NCI-H1417 treated with DMSO at 0.1 percent for 48 hours (cell line): Measurements from ENCODE around the gene MYL7.

ENCODE experiments used
- DNase-seq: peaks from one replicate; lab custom pipeline; 2025; lab: John Stamatoyannopoulos, UW

The MYL7 gene

GRCh38 chr7:44150466-44150832, 9.3 kb upstream of the MYL7 start:
- no peak for DNase-seq

DNA sequence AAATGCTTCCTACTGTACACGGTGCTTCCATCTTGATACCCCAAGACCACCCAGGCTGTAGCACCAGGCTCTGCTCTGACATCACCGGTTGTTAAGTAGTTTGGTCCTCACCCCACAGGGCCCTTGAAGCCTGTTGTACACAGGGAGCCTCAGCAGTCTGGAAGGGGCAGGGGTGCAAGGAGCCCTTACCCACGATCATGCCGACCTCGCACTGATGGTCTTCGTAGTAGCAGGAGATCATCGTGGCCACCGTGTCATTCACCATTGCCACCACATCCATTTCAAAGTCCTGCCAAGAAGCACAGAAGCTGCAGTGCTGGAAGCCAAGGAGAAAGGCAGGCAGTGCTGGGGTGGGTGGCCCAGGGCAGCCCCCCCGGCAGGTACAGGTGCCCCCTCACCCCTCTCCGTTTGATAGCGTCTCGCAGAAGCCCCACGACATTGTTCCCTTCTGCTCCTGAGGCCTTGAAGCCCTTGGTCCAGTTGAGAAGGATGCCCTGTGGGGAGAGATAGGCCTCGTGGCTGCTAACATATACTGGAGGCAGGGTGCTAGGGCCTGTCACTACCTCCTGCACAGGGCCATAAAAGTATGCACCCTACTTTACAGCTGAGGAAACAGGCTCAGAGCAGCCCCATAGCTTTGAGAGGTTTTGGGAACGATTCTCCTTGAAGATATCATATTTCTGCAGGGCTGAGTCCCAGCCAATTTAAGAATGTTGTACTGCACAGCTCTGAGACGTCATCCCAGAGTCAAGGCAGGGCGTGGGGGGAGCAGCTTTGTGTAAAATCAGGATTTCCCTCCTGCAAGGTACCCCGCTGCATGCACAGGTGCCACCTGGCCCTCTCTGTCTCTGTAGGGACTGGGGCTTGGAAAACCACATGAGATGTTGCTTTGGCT, 8.7 kb upstream of the MYL7 start:
- no peak for DNase-seq

DNA sequence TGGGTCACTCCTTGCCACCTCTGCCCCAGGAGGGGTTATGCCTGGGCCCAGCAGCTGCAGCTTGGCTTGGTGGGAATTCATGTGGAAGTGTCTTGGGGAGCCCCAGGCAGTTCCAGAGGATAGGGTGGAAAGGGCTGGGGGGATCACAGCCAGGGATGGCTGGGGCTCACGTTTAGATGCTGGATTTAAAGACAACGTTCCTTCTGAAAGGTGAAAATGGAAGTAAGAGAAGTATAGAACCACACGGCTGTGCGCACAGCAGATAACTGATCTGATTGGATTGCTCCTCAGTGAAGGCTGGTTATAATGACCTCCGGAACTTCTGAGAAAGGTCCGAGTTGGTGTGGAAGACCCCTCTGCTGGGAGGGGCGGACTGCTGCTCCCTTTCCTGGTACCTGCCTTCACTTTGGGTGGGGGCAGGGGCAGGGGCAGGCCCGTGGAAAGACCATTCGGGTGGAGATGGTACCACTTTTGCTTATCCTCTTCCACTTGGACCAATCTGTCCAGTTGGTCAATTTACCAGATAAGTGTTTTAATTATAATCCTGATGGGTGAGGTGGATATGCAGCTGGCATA, 7.9 kb upstream of the MYL7 start:
- no peak for DNase-seq

- no peak for DNase-seq
These were observed 7.0 kb upstream of the MYL7 start for GRCh38 chr7:44148166-44148565.

DNA sequence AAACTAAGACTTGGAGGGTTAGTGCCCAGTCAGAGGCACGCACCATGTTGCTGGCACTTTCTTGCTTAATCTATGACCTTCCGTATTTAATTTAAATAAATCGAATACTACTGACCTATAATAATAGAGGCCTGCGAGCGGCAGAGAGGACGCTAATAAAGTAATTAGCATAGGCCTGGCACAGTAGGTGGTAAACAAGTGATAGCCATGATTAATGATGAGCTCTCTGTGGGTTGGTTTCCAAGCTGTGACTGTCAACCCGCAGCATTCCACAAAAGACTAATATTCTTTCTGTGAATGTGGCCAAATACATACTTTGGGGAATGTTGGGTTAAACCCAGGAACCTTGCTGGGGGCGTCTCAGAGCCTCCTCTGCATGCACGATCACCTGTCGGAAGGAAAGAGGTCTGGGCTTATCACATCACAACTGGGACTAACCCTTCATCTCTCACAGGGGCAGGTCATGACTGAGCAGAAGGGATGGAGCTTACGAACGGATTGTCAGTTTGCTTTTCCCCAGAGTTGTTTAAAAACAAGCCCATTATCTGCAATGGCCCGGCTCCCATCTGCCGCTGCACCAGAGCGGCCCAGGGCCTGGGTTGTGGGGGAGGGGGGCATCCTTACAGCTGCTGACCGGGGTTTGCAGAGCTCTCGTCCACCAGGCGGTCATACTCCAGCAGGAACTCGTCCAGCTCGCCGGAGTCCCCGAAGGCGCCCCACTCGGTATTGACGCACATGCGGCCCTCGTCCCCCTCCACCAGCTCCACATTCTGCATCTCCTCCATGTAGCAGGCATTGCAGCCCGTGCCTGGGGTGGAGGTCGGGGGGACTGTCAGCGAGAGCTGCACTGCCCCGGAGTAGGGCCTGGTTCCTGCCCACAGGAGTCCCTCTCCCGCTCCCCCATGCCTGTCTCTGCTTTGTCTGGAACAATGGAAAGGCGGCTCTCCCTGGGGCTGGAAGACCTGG, 6.2 kb upstream of the MYL7 start:
- DNase-seq: no peak

DNA sequence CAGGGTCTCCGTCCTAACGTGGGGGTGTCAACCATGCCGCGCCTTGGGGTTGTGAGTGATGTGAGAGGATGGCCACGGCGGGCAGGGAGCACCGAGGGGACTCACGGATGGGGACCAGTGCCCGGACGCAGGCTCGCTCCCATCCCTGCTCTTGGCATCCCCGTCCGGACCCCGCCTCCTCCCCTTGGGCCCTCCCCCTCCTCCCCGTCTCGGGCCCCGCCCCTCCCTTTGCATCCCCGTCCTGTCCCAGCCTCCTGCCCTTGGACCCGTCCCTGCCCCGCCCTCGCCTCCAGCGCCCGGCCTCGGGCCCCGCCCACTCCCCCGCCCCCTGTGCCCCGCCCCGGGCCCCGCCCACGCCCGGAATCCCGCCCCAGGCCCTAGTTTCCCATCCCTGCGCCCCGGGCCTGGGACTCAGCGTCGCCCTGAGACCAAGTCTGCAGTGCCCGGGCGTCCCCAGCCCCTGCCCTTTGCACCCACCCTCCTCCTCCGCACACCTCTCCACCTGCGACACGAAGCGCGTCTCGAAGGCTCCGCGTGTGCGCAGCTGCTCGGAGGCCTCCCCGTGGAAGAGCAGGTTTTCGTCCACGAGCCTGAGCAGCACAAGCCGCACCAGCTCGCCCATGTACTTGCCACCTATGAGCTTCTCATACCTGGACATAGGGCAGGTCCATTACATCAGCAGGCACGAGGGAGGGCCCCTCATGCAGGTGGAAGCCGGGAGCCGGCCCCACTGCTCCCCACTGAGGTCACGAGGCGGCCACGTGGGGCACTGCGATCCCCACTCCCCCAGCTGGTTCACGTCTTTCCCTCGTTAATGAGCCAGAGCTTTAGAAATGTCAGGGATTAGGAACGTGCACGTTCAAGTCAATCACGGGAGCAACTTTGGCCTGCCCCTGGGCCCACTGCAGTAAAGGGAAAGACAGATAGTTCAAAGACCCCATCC, 5.1 kb upstream of the MYL7 start:
- no peak for DNase-seq

GRCh38 chr7:44145479-44145968, 4.4 kb upstream of the MYL7 start:
- no peak for DNase-seq

DNA sequence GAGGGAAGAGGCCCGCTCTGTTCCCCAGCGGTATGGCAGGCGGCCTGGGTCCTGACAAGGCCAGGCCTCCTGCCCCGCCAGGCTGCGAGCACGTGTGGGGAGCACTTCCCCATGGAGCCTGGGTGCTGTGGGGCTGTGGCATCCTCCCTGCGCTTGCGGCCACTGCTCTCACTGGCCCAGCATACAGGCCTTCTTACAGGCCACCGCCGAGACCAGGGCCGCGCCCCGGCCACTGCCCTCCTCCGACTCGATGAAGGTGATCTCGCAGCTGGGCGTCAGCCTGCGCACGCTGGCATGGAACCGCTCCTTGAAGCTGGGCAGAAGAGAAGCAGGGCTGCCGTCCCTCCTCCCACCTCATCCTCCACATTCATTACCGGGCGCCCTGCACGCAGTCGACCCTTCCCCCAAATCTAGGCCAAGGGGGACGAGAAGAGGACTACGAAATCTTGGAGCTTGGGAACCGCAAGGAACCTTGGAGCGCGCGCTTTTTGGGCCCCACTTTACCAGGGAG, 3.9 kb upstream of the MYL7 start:
- no peak for DNase-seq

GRCh38 chr7:44144426-44144967, 3.4 kb upstream of the MYL7 start:
- DNase-seq: no peak

DNA sequence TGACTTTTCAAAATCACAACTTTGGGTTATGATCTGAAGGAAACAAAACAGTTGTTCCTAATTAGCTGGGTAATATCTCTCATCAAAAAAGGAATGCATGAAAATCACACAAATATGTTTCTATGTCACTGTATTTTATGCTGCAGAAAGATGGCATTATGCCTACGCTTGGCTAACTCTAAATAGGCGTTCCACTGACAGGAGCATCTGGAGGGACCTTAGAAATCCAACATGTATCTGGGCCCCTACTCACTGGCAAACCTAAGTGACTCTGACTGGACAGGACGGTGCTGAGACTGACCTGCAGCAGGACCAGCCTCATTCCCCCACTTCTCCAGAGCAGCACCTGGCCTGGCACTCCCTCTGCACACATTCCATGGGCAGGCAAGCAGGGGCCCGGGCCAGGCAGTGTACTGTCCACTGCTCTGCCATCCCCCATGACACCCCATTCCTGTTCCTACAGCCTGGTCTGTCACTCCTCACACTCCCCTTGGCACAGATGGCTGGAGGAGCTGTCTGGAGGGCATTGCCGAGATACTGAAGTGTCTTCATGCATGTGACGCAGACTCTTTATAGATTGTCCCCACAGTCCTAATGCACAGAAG, 2.6 kb upstream of the MYL7 start:
- DNase-seq: no peak

GRCh38 chr7:44142028-44142427, 896 bp upstream of the MYL7 start:
- no peak for DNase-seq

GRCh38 chr7:44140341-44140740, 791 bp downstream of the MYL7 start:
- DNase-seq: no peak

GRCh38 chr7:44139311-44140010, 1.7 kb downstream of the MYL7 start:
- DNase-seq: no peak

GRCh38 chr7:44138698-44139097, 2.4 kb downstream of the MYL7 start:
- no peak for DNase-seq

DNA sequence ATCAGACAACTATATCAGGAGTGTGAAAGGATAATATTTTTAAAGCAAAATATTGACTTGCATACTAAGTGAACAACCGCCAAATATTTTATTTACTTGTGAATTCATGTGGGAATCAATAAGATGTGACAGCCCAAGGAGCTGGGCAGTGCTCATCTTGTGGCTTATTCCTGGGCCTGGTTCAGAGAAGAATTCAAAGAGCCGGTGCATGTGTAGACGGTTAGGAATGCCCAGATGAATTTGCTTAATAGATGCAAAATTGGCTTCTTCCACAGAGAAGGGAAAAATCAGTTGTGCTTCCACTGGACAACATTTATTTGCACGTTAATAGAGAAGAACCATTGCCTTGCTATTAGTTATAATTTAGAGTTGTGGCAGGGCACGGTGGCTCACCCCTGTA, 4.4 kb downstream of the MYL7 start:
- no peak for DNase-seq

DNA sequence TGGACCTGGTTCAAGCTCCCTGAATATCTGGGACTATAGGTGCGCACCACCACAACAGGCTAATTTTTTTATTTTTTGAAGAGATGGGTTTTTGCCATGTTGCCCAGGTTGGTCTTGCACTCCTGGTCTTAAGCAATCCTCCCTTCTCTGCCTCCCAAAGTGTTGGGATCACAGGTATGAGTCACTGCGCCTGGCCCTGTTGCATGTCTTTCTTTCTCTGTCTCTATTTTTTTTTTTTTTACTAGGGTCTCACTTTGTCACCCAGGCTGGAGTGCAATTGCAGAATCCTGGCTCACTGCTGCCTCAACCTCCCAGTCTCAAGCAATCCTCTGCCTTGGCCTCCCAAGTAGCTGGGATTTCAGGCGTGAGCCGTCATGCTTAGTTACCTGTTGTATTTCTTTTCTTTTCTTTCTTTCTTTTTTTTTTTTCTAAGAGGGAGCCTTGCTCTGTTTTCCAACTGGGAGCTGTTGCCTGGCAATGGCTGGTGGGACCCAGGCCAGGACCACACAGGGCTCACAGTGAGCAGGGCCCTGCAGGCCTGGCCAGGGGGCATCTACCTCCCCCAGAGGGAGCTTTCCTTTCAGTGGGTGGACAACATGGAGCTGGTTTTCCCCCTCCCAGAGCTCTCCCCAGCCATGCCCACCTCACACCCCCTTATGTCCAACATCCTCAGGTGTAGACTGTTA, 6.0 kb downstream of the MYL7 start:
- no peak for DNase-seq

DNA sequence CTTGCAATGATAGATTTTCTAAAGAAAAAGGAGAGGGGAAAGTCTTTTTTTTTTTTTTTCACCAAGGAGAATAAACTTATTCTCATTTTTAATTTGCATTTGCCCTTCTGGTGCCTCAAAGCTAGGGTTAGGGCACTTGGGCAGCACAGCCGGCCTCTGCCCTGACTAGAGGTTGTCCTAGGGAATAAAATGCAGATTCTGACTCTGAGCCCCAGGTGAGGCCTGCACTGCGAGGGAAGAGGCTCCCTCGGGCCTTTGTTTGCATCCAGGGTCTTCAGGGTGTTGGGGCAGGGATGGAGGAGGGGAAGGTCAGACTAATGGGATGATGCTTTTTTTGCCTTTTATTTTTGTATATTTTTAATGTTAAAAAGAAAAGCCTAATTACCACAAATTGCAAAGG, 7.8 kb downstream of the MYL7 start:
- no peak for DNase-seq

GRCh38 chr7:44132039-44132438, 9.1 kb downstream of the MYL7 start:
- no peak for DNase-seq
